HG03354 (cell line): Measurements from ENCODE around the gene RGS7.
"Not testable (repeated sequence)": the region's sequence is repeated elsewhere in the genome, so short reads cannot be mapped to it uniquely, and the experiment has no call there.

Source experiments
- ATAC-seq: cut with Tn5 transposase; IDR thresholded peaks from one replicate; pipeline ENCODE4 v1.9.1; 2021; ENCODE audit warnings: mild to moderate bottlenecking; ENCODE audit not compliant: unreplicated experiment, poor library complexity, severe bottlenecking

The RGS7 gene

GRCh38 chr1:240823357-240823756, 533.6 kb downstream of the RGS7 start:
- no peak for ATAC-seq

GRCh38 chr1:240821925-240822324, 535.1 kb downstream of the RGS7 start:
- no peak for ATAC-seq

DNA sequence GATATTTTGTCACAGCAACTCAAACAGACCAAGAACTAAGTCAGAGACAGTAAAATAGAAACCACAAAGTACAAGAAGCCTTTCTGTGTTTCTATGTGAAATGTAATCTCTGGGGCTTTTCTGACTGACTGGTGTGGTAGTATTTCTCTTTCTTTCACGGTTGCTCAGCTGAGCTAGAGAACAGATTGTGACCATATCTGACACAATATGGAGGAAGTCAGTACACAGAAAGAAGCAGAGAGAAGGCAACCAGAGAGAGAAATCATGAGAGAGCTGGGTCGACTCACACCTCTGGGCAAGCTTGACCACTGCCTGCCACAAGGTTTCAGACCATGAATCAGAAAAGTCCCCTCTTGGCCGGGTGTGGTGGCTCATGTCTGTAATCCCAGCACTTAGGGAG, 536.2 kb downstream of the RGS7 start:
- no peak for ATAC-seq

- ATAC-seq = no peak
These were observed 540.5 kb downstream of the RGS7 start for GRCh38 chr1:240816472-240816871.

DNA sequence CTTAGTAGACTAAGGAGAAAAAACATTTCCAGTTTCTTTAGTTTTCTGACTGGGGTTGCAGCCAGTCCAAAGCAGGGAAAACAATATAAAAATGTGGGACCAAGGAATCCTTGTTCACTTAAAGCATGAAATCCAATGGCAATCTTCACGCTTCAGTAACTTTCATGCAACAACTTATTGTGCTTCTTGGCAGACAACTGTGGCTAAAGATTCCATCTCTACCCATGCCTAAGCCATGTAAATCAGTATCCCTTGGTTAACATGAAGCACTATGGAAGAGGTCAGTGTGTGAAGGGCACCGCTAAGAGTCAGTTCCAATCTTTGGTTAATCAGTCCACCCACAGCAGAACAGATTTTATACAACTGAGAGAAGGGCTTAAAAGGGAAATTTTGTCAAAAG, 543.3 kb downstream of the RGS7 start:
- no peak for ATAC-seq

GRCh38 chr1:240811256-240811655, 545.7 kb downstream of the RGS7 start:
- ATAC-seq = no peak

DNA sequence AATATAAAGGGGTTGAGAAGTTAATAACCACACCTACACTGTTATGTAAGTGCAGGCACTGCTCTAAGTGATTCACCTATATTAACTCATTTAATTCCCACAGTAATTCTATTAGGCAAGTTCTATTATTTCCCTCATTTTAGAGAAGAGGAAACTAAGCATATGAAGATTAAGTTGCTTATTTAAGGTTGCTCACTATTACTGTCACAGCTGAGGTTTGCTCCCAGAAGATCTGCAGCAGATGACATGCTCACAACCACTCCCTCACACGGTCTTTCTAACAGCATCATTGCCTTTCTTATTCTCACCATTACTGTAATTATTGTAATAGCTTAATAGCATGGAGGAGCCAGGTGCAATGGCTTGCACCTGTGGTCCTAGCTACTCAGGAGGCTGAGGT, 548.6 kb downstream of the RGS7 start:
- ATAC-seq = no peak

DNA sequence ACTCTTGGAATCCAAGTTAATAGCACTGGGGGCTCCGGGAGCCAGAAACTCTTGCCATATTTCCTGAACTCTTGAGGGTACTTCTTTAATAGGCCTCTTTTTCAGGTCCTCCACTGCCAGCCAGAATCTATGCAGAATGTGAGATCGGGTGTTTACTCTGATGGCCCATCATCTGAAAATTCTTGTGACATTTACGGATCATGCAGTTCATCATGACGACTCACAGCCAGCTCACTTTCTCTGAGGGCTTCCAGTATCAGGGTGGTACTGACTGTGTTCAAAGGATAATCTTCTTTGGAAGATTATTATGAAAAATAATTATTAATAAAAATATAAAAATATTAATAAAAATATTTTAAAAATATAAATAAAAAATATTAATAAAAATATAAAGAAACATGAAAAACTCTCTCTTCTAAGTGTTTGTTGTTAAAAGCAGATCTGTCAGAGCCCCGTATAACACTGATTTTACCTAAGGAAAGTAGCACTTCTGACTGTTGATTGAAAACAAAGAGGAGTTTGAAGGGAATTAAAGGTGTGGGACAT, 550.7 kb downstream of the RGS7 start:
- no peak for ATAC-seq

- no peak for ATAC-seq
These were observed 552.5 kb downstream of the RGS7 start for GRCh38 chr1:240804475-240804874.

DNA sequence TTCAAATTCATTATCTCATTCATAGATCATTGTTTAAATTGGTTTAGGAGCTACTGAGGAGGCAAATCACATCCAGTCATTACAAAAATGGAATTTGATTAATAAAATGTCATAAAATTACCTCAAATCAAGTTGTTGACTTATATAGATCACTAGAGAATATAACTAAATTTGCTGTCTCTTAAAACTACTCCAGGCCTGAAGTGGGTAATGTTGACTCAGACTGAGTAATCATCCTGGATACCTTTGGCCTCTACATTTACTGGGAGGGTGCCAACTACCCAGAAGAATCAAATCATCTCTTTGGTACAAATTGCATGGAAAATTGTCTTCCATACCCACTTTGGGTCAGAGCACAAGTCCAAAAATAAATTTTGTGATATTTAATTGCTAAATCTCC, 553.9 kb downstream of the RGS7 start:
- ATAC-seq = no peak

- ATAC-seq = no peak
These were observed 554.7 kb downstream of the RGS7 start for GRCh38 chr1:240802271-240802670.

DNA sequence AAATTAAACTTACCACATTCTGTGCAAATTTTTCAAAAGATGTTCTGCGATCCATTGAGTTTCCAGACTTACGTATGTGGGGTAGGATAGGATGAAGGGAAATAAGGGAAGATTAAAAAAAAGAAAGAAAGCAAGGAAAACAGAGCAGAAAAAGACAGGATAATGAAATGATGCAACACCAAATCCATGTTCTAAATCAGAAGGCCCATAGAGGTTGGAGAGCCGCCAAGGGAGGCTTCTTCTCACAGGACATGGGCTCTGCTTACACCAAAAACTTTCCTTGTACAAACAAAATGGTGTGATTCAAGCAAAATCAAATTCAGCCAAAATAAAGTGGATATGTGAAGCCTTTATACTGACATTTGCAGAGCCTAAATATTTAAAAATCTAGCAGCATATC, 555.6 kb downstream of the RGS7 start:
- no peak for ATAC-seq

- no peak for ATAC-seq
These were observed 556.7 kb downstream of the RGS7 start for GRCh38 chr1:240800291-240800690.

- ATAC-seq = no peak
These were observed 560.0 kb downstream of the RGS7 start for GRCh38 chr1:240797050-240797449.

GRCh38 chr1:240794046-240794843, 562.8 kb downstream of the RGS7 start:
- peak; percentile 76 for ATAC-seq

DNA sequence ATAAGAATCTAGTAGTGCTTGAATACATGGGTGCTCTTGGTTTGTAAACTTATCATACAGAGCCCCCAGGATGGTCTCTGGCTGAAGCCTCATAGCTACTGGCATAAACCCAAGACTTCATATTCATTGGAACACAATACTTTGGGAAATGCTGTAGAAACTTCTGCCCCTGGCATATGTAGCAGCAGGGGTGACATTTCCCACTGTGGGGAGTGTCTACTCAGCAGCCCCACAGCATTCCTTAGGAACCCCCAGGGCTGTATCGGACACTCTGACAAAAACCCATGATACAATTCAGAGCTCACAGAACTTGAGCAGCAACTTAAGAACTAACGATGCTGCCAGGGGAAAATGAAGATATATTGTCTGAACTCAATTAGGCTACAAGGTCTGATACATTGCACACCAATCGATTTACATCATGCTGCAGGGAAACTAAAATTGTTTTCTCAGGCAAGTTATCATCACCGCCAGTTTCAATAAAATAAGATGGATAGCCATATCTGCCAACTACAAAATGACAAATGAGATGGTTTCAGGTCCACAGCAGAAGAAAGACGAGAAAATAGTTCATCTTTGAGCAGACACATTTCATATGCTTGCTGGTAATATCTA, 564.0 kb downstream of the RGS7 start:
- no peak for ATAC-seq

DNA sequence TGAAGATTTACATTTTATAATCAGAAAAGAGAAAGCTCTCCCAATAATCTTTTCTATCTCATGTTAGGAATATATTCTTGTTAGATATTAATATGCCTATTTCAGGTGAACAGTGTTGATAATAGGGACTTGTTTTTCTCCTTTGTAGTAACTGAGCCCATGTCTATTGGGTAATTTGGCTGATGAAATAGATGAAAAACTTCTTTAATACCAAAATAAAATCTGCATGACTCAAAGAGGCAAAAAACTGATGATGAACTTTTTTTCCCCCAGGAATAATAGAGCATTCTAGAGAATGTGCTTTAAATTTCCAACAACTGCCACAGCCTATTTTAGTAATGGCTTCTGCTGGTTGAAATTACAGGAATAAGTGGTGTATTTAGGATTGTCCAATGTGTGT, 566.1 kb downstream of the RGS7 start:
- no peak for ATAC-seq

DNA sequence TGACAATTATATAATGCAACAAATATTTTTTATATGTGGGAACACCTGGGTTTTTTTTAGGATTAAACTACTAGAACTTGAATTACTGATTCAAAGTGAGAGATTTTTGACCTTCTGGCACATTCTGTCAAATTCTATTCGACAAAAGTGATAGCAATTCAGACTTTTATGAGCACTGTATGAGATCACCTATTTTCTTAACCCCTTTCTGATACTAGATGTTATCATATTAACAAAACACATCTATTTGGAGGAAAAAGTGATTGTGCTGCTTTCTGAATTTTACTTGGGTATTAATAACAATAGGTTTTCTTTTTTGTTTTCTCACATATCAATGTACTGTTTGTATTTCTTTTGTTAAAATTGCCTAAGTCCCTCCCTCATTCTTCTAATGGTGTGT, 570.1 kb downstream of the RGS7 start:
- ATAC-seq = no peak

GRCh38 chr1:240784776-240785175, 572.2 kb downstream of the RGS7 start:
- ATAC-seq = no peak

- not testable (repeated sequence) for ATAC-seq
These were observed 573.3 kb downstream of the RGS7 start for GRCh38 chr1:240783728-240784137.

- no peak for ATAC-seq
These were observed 580.8 kb downstream of the RGS7 start for GRCh38 chr1:240776237-240776636.
